Activated naive CD8-positive, alpha-beta T cell (primary cell): ENCODE data around the gene HRH3.

ENCODE experiments used
- H3K27ac Mint-ChIP-seq: one replicate; pipeline ENCODE4 v1.8.0; 2021; ENCODE audit warnings: mixed read lengths
- H3K27me3 Mint-ChIP-seq: one replicate; pipeline ENCODE4 v1.8.0; 2021; ENCODE audit warnings: mixed read lengths
- H3K36me3 Mint-ChIP-seq: one replicate; pipeline ENCODE4 v1.8.0; 2021; ENCODE audit warnings: mixed read lengths
- H3K4me1 Mint-ChIP-seq: one replicate; pipeline ENCODE4 v1.8.0; 2021; ENCODE audit warnings: low read depth, mixed read lengths
- H3K4me3 Mint-ChIP-seq: one replicate; pipeline ENCODE4 v1.8.0; 2021; ENCODE audit warnings: mild to moderate bottlenecking, mixed read lengths
- H3K9me3 Mint-ChIP-seq: one replicate; pipeline ENCODE4 v1.8.0; 2021; ENCODE audit warnings: low read depth, mixed read lengths

HRH3 gene

DNA sequence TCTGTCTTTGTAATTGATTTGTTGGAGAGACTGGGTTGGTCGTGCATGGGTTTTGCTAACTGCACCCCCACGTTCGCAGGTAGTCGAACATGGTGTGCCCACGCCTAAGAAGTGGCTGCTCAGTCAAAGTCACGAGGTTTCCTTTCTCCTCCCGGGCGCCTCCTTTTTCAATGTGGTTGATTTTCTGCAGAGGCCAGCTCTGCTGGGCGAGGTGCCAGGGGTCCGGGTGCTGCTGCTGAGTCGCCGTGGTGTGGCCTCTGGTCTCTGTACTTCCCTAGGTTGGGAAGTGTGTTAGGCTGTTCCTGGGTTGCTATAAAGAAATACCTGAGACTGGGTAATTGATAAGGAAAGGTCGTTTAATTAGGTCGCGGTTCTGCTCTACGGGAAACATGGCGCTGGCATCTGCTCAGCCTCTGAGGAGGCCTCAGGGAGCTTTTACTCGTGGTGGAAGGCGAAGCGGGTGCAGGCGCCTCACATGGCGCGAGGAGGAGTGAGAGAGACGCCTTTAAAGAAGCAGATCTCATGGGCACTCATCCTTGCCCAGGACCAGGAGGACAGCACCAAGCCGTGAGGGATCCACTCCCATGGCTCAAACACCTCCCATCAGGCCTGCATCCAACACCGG is 32.4 kb upstream of the HRH3 start:
- peaks cover 3% of the 10 kb centered on the region for H3K36me3 Mint-ChIP-seq
- no peaks in the 10 kb centered on the region for H3K9me3 Mint-ChIP-seq
- no peak overlapping the region for H3K4me3 Mint-ChIP-seq
- H3K27me3 Mint-ChIP-seq, result no peaks in the 10 kb centered on the region
- H3K27ac Mint-ChIP-seq, result no peak overlapping the region
- H3K4me1 Mint-ChIP-seq, result peaks cover 22% of the 10 kb centered on the region

DNA sequence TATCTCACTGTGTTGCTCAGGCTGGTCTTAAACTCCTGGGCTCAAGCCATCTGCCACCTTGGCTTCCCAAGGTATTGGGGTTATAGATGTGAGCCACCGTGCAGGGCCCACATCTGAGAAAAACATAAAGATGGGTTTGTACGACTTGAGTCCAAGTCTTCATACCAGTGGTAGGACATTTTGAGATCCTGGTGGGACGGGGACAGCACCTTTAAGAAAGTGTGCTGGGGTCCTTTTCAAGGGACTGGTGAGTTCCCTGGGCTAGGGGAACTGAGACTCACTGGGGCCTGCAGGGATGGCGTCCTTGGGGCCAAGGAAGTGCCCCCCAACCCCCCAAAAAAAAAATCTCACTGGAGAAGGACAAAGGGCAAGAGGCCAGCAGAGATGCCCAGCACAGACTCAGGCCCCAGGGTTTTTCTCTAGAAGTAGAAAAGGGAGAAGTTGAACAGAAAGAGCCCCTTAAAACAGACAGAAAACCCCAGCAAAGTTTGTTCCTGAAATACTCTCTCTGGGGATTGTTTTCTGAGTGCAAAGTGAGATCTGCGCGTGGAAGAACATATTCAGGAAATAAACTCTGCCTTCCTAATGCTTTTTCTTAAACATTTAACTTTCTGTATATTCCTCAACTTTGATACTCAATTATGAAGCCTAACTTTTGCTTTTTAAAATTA is 28.9 kb upstream of the HRH3 start:
- H3K27ac Mint-ChIP-seq, result no peak overlapping the region
- H3K9me3 Mint-ChIP-seq, result no peaks in the 10 kb centered on the region
- H3K36me3 Mint-ChIP-seq, result no peaks in the 10 kb centered on the region
- peaks cover 31% of the 10 kb centered on the region for H3K4me1 Mint-ChIP-seq
- no peak overlapping the region for H3K4me3 Mint-ChIP-seq
- no peaks in the 10 kb centered on the region for H3K27me3 Mint-ChIP-seq

DNA sequence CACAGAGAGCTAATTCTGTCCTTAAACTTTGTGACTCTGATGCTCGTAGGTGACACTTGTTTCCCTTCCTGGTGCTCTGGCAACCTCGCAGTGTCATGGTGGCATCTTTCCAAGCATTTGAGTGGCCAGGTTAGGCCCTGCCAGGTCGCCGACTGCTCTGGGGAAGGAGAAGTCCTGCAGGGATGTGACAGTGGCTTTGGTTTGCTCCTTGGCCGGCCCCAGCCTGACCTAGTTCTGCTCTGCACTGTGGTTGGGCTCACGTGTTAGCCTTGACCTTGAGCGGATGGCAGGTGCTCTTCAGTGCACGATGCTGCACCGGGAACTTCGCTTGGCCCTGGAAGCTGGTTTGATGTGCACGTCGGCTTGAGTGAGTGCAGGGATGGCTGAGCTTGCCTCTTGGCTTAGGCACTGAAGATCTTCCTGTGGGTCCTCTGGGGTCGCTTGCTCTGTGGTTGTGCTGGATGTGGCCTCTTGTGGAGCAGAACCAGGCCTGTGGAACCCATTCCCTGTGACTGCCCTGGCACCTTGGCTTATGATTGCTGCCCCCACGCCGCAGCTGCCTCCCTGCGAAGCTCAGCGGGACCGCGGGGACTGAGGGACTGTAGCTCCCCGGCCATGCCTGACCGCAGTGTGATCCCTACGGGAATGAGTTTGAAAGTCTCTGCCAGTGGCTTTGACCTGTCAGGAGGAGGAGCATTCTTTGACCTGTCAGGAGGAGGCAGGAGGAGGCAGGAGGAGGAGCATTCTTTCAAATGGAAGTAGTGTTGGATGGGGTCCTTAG is 27.0 kb upstream of the HRH3 start:
- Mint-ChIP-seq H3K4me1 (peaks cover 30% of the 10 kb centered on the region), H3K9me3 (no peaks in the 10 kb centered on the region), H3K4me3 (no peak overlapping the region), H3K36me3 (no peaks in the 10 kb centered on the region), H3K27ac (no peak overlapping the region), H3K27me3 (no peaks in the 10 kb centered on the region)

- Mint-ChIP-seq H3K27ac (peak overlapping the region; percentile 10), H3K4me3 (no peak overlapping the region), H3K27me3 (no peaks in the 10 kb centered on the region), H3K36me3 (no peaks in the 10 kb centered on the region), H3K4me1 (peaks cover 35% of the 10 kb centered on the region), H3K9me3 (no peaks in the 10 kb centered on the region)
Measured at GRCh38 chr20:62246431-62246830, 26.4 kb upstream of the HRH3 start.

- H3K27ac Mint-ChIP-seq, result peak overlapping the region; percentile 10
- H3K9me3 Mint-ChIP-seq, result no peaks in the 10 kb centered on the region
- peaks cover 37% of the 10 kb centered on the region for H3K4me1 Mint-ChIP-seq
- no peak overlapping the region for H3K4me3 Mint-ChIP-seq
- H3K27me3 Mint-ChIP-seq, result no peaks in the 10 kb centered on the region
- no peaks in the 10 kb centered on the region for H3K36me3 Mint-ChIP-seq
Measured at GRCh38 chr20:62245911-62246280, 25.8 kb upstream of the HRH3 start.

- H3K9me3 Mint-ChIP-seq, result no peaks in the 10 kb centered on the region
- no peaks in the 10 kb centered on the region for H3K36me3 Mint-ChIP-seq
- H3K27me3 Mint-ChIP-seq, result no peaks in the 10 kb centered on the region
- no peak overlapping the region for H3K4me3 Mint-ChIP-seq
- H3K27ac Mint-ChIP-seq, result peak overlapping the region; percentile 28
- H3K4me1 Mint-ChIP-seq, result peaks cover 45% of the 10 kb centered on the region
Measured at GRCh38 chr20:62244644-62245108, 24.6 kb upstream of the HRH3 start.

DNA sequence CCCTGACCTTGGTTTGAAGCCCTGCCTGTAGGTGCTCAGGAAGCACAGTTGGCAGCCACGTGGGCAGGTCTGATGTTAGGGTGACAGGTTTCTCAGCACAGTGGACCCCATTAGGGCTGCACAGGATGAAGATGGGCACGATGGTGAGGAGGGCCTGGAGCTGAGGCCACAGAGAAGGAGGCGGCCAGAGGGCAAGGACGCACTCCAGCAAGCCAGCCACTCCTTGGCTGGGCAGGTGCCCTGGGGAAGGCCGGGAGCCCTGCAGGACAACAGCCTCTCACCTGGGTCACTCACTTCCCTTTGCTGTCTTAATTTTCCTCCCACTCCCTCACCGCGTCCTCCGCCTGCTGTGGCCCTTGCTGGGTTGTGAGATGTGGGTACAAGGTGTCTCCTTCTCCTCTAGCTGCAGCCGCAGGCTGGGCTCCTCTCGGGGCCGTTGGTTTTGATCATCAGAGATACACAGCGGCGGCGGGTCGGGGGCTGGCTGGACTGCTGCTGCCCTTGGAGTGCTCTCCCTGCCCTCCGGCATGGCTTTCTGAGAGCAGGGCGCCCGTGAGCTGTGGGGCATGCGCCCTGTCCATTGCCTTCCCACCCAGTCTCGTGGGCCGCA is 23.9 kb upstream of the HRH3 start:
- H3K27ac Mint-ChIP-seq, result no peak overlapping the region
- H3K36me3 Mint-ChIP-seq, result no peaks in the 10 kb centered on the region
- peaks cover 50% of the 10 kb centered on the region for H3K4me1 Mint-ChIP-seq
- H3K9me3 Mint-ChIP-seq, result no peaks in the 10 kb centered on the region
- H3K27me3 Mint-ChIP-seq, result no peaks in the 10 kb centered on the region
- no peak overlapping the region for H3K4me3 Mint-ChIP-seq

DNA sequence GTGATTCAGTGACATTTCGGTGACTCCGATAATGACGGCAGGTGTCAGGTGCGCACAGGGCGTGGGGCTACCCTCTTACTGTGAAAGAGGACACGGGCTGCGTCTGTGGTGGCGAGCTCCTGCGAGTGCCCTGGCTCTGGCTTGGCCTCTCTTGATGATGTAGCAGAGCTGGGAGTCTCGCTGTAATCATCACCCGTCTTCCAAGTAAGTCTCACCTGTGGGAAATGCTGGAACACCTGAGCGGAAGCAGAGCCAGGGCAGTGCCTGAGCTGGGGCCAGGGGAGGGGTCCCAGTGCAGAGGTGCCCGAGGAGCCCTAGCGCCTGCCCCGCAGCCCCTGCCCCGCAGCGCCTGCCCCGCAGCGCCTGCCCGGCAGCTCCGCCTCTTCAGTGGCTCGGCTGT is 23.0 kb upstream of the HRH3 start:
- H3K4me1 Mint-ChIP-seq, result peaks cover 48% of the 10 kb centered on the region

GRCh38 chr20:62242176-62242575 is 22.1 kb upstream of the HRH3 start:
- Mint-ChIP-seq H3K9me3 (no peaks in the 10 kb centered on the region), H3K27ac (no peak overlapping the region), H3K4me3 (no peak overlapping the region), H3K27me3 (no peaks in the 10 kb centered on the region), H3K4me1 (peaks cover 53% of the 10 kb centered on the region), H3K36me3 (no peaks in the 10 kb centered on the region)

More for the DNA sequence above, 23.0 kb upstream of the HRH3 start:
- Mint-ChIP-seq H3K27me3 (no peaks in the 10 kb centered on the region), H3K4me3 (no peak overlapping the region), H3K9me3 (no peaks in the 10 kb centered on the region), H3K27ac (no peak overlapping the region), H3K36me3 (no peaks in the 10 kb centered on the region)

DNA sequence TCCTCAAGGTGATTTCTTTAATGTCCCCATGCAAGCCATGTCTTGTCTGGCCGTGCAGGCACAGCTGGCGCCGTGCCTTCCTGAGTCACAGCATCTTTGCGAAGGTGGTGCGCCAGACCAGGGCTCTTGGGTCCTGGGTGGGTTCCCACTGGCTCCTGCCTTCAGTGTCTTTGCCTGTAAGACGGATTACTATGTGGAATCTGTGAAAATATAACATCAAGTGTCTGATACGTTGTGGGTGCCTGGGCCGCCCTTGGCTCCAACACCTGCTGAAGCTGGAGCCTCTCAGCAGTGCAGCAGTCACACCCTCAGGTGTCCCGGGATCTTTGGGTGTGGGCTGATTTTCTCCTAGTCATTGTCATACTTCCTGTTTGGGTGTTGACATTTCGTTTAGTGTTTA is 21.4 kb upstream of the HRH3 start:
- H3K9me3 Mint-ChIP-seq, result no peaks in the 10 kb centered on the region
- no peaks in the 10 kb centered on the region for H3K27me3 Mint-ChIP-seq
- H3K4me1 Mint-ChIP-seq, result peaks cover 48% of the 10 kb centered on the region
- peak overlapping the region; percentile 27 for H3K4me3 Mint-ChIP-seq
- peak overlapping the region; percentile 46 for H3K27ac Mint-ChIP-seq
- no peaks in the 10 kb centered on the region for H3K36me3 Mint-ChIP-seq

- H3K9me3 Mint-ChIP-seq, result no peaks in the 10 kb centered on the region
- H3K36me3 Mint-ChIP-seq, result no peaks in the 10 kb centered on the region
- peak overlapping the region; percentile 46 for H3K27ac Mint-ChIP-seq
- peaks cover 45% of the 10 kb centered on the region for H3K4me1 Mint-ChIP-seq
- H3K4me3 Mint-ChIP-seq, result peak overlapping the region; percentile 86
- H3K27me3 Mint-ChIP-seq, result peaks cover 3% of the 10 kb centered on the region
Measured at GRCh38 chr20:62240020-62240685, 20.1 kb upstream of the HRH3 start.

DNA sequence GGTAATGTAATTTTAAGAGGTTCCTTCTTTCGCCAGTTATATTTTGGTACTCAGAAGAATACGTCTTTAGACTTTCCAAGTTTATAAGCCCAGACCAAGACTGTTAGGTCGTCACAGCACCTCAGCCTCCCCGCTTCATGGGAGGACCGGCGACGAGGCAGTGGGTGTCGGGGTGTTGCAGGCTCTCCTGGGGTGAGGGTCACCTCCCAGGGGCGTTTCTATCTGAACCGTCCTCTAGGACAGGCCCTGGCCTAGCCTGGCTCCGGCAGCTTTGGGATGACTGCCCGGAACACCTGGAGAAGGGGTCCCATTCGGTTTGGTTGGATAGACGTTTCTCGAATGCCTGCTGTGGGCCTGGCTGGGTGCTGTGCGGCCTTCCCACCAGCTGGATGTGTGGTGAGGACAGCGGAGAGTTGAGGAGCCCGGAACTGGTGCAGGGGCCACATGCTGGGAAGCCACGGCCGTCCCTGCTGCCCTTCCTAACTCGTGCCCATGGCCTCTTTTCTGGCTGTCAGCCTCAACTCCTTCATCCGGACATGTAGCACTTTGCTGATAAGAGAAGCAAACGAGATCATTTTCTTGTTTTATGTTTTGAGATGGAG is 19.3 kb upstream of the HRH3 start:
- peaks cover 42% of the 10 kb centered on the region for H3K4me1 Mint-ChIP-seq
- no peaks in the 10 kb centered on the region for H3K36me3 Mint-ChIP-seq
- peak overlapping the region; percentile 75 for H3K27ac Mint-ChIP-seq
- H3K4me3 Mint-ChIP-seq, result peak overlapping the region; percentile 86
- H3K27me3 Mint-ChIP-seq, result peaks cover 3% of the 10 kb centered on the region
- no peaks in the 10 kb centered on the region for H3K9me3 Mint-ChIP-seq

DNA sequence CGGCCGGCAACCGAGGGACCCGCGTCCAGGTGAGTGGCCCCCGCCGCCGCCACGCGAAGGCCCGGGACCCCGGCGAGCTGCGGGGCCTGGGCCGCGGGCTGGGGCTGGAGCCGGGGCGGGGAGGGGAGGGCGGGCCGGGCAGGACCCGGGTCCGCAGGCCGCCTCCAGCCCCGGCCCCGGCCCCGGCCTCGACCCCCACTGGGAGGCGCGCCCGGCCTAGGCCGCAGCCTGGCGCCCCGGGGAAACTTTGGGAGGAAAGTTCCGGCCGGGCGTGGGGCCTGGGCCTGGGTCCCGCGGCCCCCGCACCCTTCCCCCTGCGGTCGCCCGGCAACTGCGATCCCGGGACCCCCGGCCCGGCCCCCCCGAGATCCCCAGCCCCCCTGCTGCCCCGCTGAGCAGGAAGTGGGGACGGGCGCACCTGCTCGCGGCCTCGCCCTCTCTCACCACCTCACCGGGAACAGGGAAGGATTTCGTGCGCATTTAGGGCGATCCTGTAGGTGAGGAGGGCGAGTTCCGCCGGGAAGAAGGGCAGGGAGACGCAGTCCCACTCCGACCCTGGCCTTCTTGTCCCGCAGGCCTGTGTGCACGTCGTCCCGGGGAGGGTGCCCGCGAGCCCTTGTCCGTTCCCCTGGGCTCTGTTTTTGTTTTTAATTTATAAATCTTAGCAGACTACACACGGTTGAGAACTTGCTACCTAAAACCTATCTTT is 18.6 kb upstream of the HRH3 start:
- H3K9me3 Mint-ChIP-seq, result no peaks in the 10 kb centered on the region
- peak overlapping the region; percentile 86 for H3K4me3 Mint-ChIP-seq
- peak overlapping the region; percentile 75 for H3K27ac Mint-ChIP-seq
- no peaks in the 10 kb centered on the region for H3K36me3 Mint-ChIP-seq
- H3K27me3 Mint-ChIP-seq, result peaks cover 3% of the 10 kb centered on the region
- H3K4me1 Mint-ChIP-seq, result peaks cover 38% of the 10 kb centered on the region
